ENCODE measurements around the gene ADAMTS17.

DNA sequence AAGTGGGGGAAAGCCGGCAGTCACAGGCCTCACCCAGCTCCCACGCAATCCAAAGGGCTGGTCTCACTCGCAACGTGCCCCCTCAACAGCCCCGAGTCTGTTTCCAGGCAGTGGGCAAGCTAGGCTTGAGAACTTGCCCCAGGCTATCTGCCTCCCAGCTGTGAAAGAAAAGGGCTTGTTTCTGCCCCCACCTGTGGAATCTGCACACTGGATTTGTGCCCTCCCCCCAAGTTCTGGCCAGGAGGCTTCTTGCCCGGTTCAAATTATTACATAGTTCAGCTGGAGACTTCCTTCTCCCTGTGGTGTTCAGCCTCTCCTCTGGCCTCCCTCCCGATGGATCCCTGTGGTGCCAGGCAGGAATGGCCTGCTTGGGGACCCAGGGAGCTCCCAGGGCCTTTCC is 324.6 kb downstream of the ADAMTS17 start:
- TF ChIP-seq, protein P1, sequence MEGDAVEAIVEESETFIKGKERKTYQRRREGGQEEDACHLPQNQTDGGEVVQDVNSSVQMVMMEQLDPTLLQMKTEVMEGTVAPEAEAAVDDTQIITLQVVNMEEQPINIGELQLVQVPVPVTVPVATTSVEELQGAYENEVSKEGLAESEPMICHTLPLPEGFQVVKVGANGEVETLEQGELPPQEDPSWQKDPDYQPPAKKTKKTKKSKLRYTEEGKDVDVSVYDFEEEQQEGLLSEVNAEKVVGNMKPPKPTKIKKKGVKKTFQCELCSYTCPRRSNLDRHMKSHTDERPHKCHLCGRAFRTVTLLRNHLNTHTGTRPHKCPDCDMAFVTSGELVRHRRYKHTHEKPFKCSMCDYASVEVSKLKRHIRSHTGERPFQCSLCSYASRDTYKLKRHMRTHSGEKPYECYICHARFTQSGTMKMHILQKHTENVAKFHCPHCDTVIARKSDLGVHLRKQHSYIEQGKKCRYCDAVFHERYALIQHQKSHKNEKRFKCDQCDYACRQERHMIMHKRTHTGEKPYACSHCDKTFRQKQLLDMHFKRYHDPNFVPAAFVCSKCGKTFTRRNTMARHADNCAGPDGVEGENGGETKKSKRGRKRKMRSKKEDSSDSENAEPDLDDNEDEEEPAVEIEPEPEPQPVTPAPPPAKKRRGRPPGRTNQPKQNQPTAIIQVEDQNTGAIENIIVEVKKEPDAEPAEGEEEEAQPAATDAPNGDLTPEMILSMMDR (IDR thresholded peaks at IDR 0.05; ENCODE audit: low read depth, low read length), result no peak
- no peak for TF ChIP-seq POLR2A (IDR thresholded peaks at IDR 0.05; ENCODE audit: extremely low read depth, insufficient read length)
